ENCODE results near the gene SENP6. TPM values are rescaled to one million over a fixed set of nuclear protein-coding genes. Genes with fewer than 3 reads are reported as not detected.

SENP6 gene
- total RNA-seq (10 to 100 TPM; 41.4 to 42.3 TPM), polyA plus RNA-seq (10 to 100 TPM; 12.2 to 12.3 TPM)

GRCh38 chr6:75601304-75602245 is at the start of gene SENP6:
Gene SENP6 (plus strand): TSS chr6:75601880. CDS start chr6:75602525, 645 bp downstream.
- H3K36me3 ChIP-seq (ENCODE audit: control insufficient read depth in 4 of 4, insufficient read depth in 3 of 4, low read depth in 1 of 4, low read length in 3 of 4) = no peaks in the 10 kb centered on the region
- under 1% methylated on average over 76 of the region's 76 CpGs for WGBS
- peak within 1 kb of the TSS; percentile 97 to 98 for H3K9ac ChIP-seq (ENCODE audit: low read depth in 1 of 2, low read length in 2 of 2)
- H3K9me3 ChIP-seq (ENCODE audit: control insufficient read depth in 4 of 4, low read length in 3 of 4) = no peaks in the 10 kb centered on the region
- peaks cover 0 to 21% (median 5%) of the 10 kb centered on the region in 4 donors for H3K4me1 ChIP-seq (ENCODE audit: control insufficient read depth in 4 of 4, insufficient read depth in 4 of 4, low read length in 3 of 4)
- H3K4me3 ChIP-seq (ENCODE audit: low read depth in 1 of 3, low read length in 3 of 3) = peak within 1 kb of the TSS; percentile 82 to 98 (median 83)
- TF ChIP-seq RXRA (IDR thresholded peaks at IDR 0.05) (no peak), TAF1 (conservative IDR thresholded peaks at IDR 0.05) (peak; percentile 78), RAD21 (IDR thresholded peaks at IDR 0.05) (peak in 1 of 2 donors; percentile 23), CTCF (IDR thresholded peaks at IDR 0.05; ENCODE audit: low read depth, low read length, missing input control) (no peak), ATF3 (IDR thresholded peaks at IDR 0.05) (no peak), YY1 (IDR thresholded peaks at IDR 0.05) (peak; percentile 70), EGR1 (IDR thresholded peaks at IDR 0.05; ENCODE audit: low read depth in 2 of 2) (no peak), REST (IDR thresholded peaks at IDR 0.05) (no peak)
- H3K27ac ChIP-seq (ENCODE audit: low read depth in 1 of 2, low read length in 2 of 2) = peak within 1 kb of the TSS; percentile 98 to 99
- peak; percentile 86 for DNase-seq (ENCODE audit: low spot score)
- H3K27me3 ChIP-seq (ENCODE audit: control insufficient read depth in 4 of 4, insufficient read depth in 4 of 4, low read length in 3 of 4) = no peaks in the 10 kb centered on the region

- WGBS = 62% methylated on average over 5 of the region's 5 CpGs
- Histone ChIP-seq H3K36me3 (ENCODE audit: control insufficient read depth in 4 of 4, insufficient read depth in 3 of 4, low read depth in 1 of 4, low read length in 3 of 4) (no peaks in the 10 kb centered on the region), H3K4me3 (ENCODE audit: low read depth in 1 of 3, low read length in 3 of 3) (no peak overlapping the region), H3K27me3 (ENCODE audit: control insufficient read depth in 4 of 4, insufficient read depth in 4 of 4, low read length in 3 of 4) (no peaks in the 10 kb centered on the region), H3K27ac (ENCODE audit: low read depth in 1 of 2, low read length in 2 of 2) (no peak overlapping the region), H3K9ac (ENCODE audit: low read depth in 1 of 2, low read length in 2 of 2) (no peak overlapping the region), H3K9me3 (ENCODE audit: control insufficient read depth in 4 of 4, low read length in 3 of 4) (no peaks in the 10 kb centered on the region), H3K4me1 (ENCODE audit: control insufficient read depth in 4 of 4, insufficient read depth in 4 of 4, low read length in 3 of 4) (peaks cover 0 to 1% (median 0%) of the 10 kb centered on the region in 4 donors)
- no peak for DNase-seq (ENCODE audit: low spot score)
- TF ChIP-seq SP1 (IDR thresholded peaks at IDR 0.05) = no peak
- no peak for TF ChIP-seq TAF1 (conservative IDR thresholded peaks at IDR 0.05)
- TF ChIP-seq REST (IDR thresholded peaks at IDR 0.05) = no peak
- TF ChIP-seq JUND (IDR thresholded peaks at IDR 0.05) = no peak
- TF ChIP-seq FOXA2 (IDR thresholded peaks at IDR 0.05) = no peak
- TF ChIP-seq FOXA1 (IDR thresholded peaks at IDR 0.05) = no peak
- TF ChIP-seq CTCF (IDR thresholded peaks at IDR 0.05; ENCODE audit: low read depth, low read length, missing input control) = no peak
- no peak for TF ChIP-seq NR2F2 (IDR thresholded peaks at IDR 0.05)
- no peak for TF ChIP-seq GABPA (IDR thresholded peaks at IDR 0.05 in 1 of 2, conservative IDR thresholded peaks at IDR 0.05 in 1 of 2)
- TF ChIP-seq HNF4A (conservative IDR thresholded peaks at IDR 0.05) = no peak
- no peak for TF ChIP-seq ATF3 (IDR thresholded peaks at IDR 0.05)
Measured at GRCh38 chr6:75556240-75556639, 45.4 kb upstream of the SENP6 start.

Data from liver (tissue), 9 donors.